ENCODE data around the gene SLC25A29. TPM values are rescaled to one million over a fixed set of nuclear protein-coding genes. Genes with fewer than 3 reads are reported as not detected.

SLC25A29 gene
- total and polyA plus RNA-seq, 2 of the 13 experiments (the other 11 are each of a cell fraction or from before 2014, with no cell fraction given), result 12.2 to 17.2 TPM

DNA sequence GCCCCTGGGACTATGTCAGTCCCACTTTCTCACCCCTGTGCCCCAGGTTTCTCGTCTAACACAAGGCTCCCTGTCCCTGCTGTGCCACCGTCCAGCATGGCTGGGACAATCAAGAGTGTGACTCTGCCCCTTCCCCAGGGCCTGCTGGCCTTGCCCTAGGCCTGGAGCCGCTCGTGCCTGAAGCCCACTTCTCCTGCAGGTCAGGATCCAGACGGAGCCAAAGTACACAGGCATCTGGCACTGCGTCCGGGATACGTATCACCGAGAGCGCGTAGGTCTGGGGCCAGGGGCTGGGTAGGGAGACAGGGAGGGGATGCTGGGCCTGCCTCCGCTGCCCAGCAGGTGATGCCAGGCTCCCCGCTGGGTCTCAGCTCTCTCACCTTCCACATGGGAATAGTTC is 19.7 kb upstream of the SLC25A29 start (continued):
- TF ChIP-seq, protein P1, sequence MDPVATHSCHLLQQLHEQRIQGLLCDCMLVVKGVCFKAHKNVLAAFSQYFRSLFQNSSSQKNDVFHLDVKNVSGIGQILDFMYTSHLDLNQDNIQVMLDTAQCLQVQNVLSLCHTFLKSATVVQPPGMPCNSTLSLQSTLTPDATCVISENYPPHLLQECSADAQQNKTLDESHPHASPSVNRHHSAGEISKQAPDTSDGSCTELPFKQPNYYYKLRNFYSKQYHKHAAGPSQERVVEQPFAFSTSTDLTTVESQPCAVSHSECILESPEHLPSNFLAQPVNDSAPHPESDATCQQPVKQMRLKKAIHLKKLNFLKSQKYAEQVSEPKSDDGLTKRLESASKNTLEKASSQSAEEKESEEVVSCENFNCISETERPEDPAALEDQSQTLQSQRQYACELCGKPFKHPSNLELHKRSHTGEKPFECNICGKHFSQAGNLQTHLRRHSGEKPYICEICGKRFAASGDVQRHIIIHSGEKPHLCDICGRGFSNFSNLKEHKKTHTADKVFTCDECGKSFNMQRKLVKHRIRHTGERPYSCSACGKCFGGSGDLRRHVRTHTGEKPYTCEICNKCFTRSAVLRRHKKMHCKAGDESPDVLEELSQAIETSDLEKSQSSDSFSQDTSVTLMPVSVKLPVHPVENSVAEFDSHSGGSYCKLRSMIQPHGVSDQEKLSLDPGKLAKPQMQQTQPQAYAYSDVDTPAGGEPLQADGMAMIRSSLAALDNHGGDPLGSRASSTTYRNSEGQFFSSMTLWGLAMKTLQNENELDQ (CRISPR knock-in tag; IDR thresholded peaks at IDR 0.05; ENCODE audit: borderline replicate concordance), result no peak
- TF ChIP-seq MIER2 (CRISPR knock-in tag; IDR thresholded peaks at IDR 0.05), result no peak

DNA sequence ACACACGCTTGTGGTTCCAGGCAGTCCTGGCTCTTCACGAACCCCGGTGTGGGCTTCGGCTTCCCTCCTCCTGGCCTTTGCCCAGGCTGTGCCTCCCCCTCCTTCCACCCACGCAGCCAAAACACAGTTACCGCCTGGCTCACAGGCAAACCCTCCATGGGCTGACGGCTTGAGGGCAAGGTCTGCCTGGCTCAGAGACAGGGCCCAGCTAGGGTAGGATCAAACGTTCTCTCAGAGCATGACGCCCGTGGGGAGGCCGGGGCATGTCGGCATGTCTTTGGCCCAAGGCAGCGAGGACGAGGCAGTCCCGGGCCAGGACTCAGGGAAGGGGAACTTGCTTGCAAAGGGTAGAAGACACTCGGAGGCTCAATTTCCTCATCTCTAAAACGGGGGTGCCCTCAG is 19.0 kb upstream of the SLC25A29 start:
- H2AFZ ChIP-seq (ENCODE audit: low read length), result no peak overlapping the region
- H3K9ac ChIP-seq (ENCODE audit: insufficient read depth, low read depth, low read length), result peak overlapping the region; percentile 9; the same call in 1 of the 2 replicates
- H3K27ac ChIP-seq (ENCODE audit: extremely low read length, insufficient read depth, low read length), result no peak overlapping the region
- in situ Hi-C loops (cut with HindIII; ENCODE audit: extremely low pct_ligation_motif_present, low pct_unique_long_range_greater_than_20kb) (no loop called here), intact Hi-C loops (cut with micrococcal nuclease; ENCODE audit: unreplicated experiment) (no loop called here)
- BruUV-seq (replicated peaks), result no TSS peak
- no peaks in the 10 kb centered on the region for H3K9me3 ChIP-seq (ENCODE audit: low read length)
- H4K20me1 ChIP-seq (ENCODE audit: insufficient read depth, low read length), result no peaks in the 10 kb centered on the region
- H3K27me3 ChIP-seq (ENCODE audit: control insufficient read depth in 1 of 2, insufficient read depth in 2 of 2, low read length in 2 of 2), result peaks cover 0 to 2% of the 10 kb centered on the region in 2 experiments; a peak in 1 of 5 replicates
- DNase-seq (ENCODE audit: low spot score), result no peak
- WGBS (ENCODE audit: low lambda C conversion rate), result 12% methylated on average over 9 of the region's 17 CpGs
- peak; percentile 55 for ATAC-seq
- peaks cover 85% of the 10 kb centered on the region for H3K4me1 ChIP-seq (ENCODE audit: insufficient read depth, low read length)
- no peaks in the 10 kb centered on the region for H3K36me3 ChIP-seq (replicated peaks in 1 of 2; ENCODE audit: control insufficient read depth in 1 of 2, insufficient read depth in 2 of 2, low read length in 2 of 2)
- peak overlapping the region in 1 of 3 experiments; percentile 63; a peak in 2 of 6 replicates for H3K4me3 ChIP-seq (replicated peaks in 1 of 3; ENCODE audit: insufficient read depth in 1 of 3, low read depth in 2 of 3, low read length in 3 of 3)
- no peaks in the 10 kb centered on the region for H3K79me2 ChIP-seq (ENCODE audit: insufficient read depth, low read length)
- peak overlapping the region; percentile 80 for H3K4me2 ChIP-seq (ENCODE audit: low read depth, low read length)
- CTCF ChIA-PET (ENCODE audit: low intra/inter-chr PET ratio, low total read pairs), result no interaction called here
- POLR2A ChIA-PET, result no interaction called here
- no peak for FAIRE-seq
- TF ChIP-seq FOXM1 (CRISPR knock-in tag; IDR thresholded peaks at IDR 0.05), result no peak
- TF ChIP-seq KLF16 (CRISPR knock-in tag; IDR thresholded peaks at IDR 0.05), result no peak
- no peak for TF ChIP-seq NBN (conservative IDR thresholded peaks at IDR 0.05)
- TF ChIP-seq HIC2 (CRISPR knock-in tag; IDR thresholded peaks at IDR 0.05; ENCODE audit: low read depth), result peak; percentile 76
- TF ChIP-seq STAT6 (CRISPR knock-in tag; IDR thresholded peaks at IDR 0.05; ENCODE audit: borderline replicate concordance), result no peak
- no peak for TF ChIP-seq SIN3A (IDR thresholded peaks at IDR 0.05; ENCODE audit: borderline replicate concordance, low read depth, low read length)
- TF ChIP-seq ARNTL (CRISPR knock-in tag; IDR thresholded peaks at IDR 0.05), result no peak
- no peak for TF ChIP-seq ZNF138 (CRISPR knock-in tag; IDR thresholded peaks at IDR 0.05; ENCODE audit: low read depth)
- TF ChIP-seq, protein P2, sequence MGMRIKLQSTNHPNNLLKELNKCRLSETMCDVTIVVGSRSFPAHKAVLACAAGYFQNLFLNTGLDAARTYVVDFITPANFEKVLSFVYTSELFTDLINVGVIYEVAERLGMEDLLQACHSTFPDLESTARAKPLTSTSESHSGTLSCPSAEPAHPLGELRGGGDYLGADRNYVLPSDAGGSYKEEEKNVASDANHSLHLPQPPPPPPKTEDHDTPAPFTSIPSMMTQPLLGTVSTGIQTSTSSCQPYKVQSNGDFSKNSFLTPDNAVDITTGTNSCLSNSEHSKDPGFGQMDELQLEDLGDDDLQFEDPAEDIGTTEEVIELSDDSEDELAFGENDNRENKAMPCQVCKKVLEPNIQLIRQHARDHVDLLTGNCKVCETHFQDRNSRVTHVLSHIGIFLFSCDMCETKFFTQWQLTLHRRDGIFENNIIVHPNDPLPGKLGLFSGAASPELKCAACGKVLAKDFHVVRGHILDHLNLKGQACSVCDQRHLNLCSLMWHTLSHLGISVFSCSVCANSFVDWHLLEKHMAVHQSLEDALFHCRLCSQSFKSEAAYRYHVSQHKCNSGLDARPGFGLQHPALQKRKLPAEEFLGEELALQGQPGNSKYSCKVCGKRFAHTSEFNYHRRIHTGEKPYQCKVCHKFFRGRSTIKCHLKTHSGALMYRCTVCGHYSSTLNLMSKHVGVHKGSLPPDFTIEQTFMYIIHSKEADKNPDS (CRISPR knock-in tag; IDR thresholded peaks at IDR 0.05), result no peak
- no peak for TF ChIP-seq AKAP8 (CRISPR knock-in tag; IDR thresholded peaks at IDR 0.05)
- TF ChIP-seq XBP1 (CRISPR knock-in tag; IDR thresholded peaks at IDR 0.05), result no peak
